NCI-H1417 (cell line): ENCODE data around the gene MAST2.
"Not testable (repeated sequence)": the region's sequence is repeated elsewhere in the genome, so short reads cannot be mapped to it uniquely, and the experiment has no call there.

Experiments used
- DNase-seq, 3 experiments: peaks; one replicate each; lab custom pipeline; 2025; lab: John Stamatoyannopoulos, UW

Gene MAST2

GRCh38 chr1:46021046-46021996, 217.9 kb downstream of the MAST2 start:
- peak in 1 of 3 experiments; percentile 16 for DNase-seq

GRCh38 chr1:46026531-46026930, 223.1 kb downstream of the MAST2 start:
- DNase-seq: no peak

- no peak for DNase-seq
Measured at GRCh38 chr1:46027788-46028573, 224.6 kb downstream of the MAST2 start.

- no peak for DNase-seq
Measured at GRCh38 chr1:46030074-46030870, 226.9 kb downstream of the MAST2 start.

- DNase-seq: no peak
Measured at GRCh38 chr1:46030876-46031660, 227.7 kb downstream of the MAST2 start.

- no peak for DNase-seq
Measured at GRCh38 chr1:46034601-46035516, 231.4 kb downstream of the MAST2 start.

- peak; percentile 64 to 82 (median 79) for DNase-seq
Measured at GRCh38 chr1:46036894-46037839, 233.8 kb downstream of the MAST2 start.

- DNase-seq: no peak
Measured at GRCh38 chr1:46039571-46040052, 236.2 kb downstream of the MAST2 start.

GRCh38 chr1:46041551-46041950, 238.1 kb downstream of the MAST2 start:
- peak in 1 of 3 experiments; percentile 37 for DNase-seq

- peak in 1 of 3 experiments; percentile 24 for DNase-seq
Measured at GRCh38 chr1:46041974-46042373, 238.6 kb downstream of the MAST2 start.

GRCh38 chr1:46043458-46044017, 240.1 kb downstream of the MAST2 start:
- peak in 1 of 3 experiments; percentile 17 for DNase-seq

- DNase-seq: no peak
Measured at GRCh38 chr1:46044116-46044515, 240.7 kb downstream of the MAST2 start.

- peak in 1 of 3 experiments; percentile 81 for DNase-seq
Measured at GRCh38 chr1:46053734-46054133, 250.3 kb downstream of the MAST2 start.

- DNase-seq: no peak
Measured at GRCh38 chr1:46056325-46056724, 252.9 kb downstream of the MAST2 start.

GRCh38 chr1:46057215-46057614, 253.8 kb downstream of the MAST2 start:
- DNase-seq: not testable (repeated sequence)

GRCh38 chr1:46057781-46058180, 254.4 kb downstream of the MAST2 start:
- no peak for DNase-seq

GRCh38 chr1:46058936-46059335, 255.5 kb downstream of the MAST2 start:
- no peak for DNase-seq

- no peak for DNase-seq
Measured at GRCh38 chr1:46061146-46061545, 257.7 kb downstream of the MAST2 start.
